HG02973 (cell line): ENCODE measurements around the gene HNRNPR.
"Not testable (repeated sequence)": the region's sequence is repeated elsewhere in the genome, so short reads cannot be mapped to it uniquely, and the experiment has no call there.

ENCODE experiments used
- ATAC-seq: cut with Tn5 transposase; IDR thresholded peaks from one replicate; pipeline ENCODE4 v1.9.1; 2021; ENCODE audit warnings: moderate library complexity; ENCODE audit not compliant: unreplicated experiment

The HNRNPR gene

GRCh38 chr1:23331713-23332112, 12.4 kb downstream of the HNRNPR start:
- no peak for ATAC-seq

GRCh38 chr1:23330846-23331245, 13.2 kb downstream of the HNRNPR start:
- ATAC-seq = no peak

- no peak for ATAC-seq
These were observed 18.7 kb downstream of the HNRNPR start for GRCh38 chr1:23325393-23325792.

- ATAC-seq = no peak
These were observed 21.3 kb downstream of the HNRNPR start for GRCh38 chr1:23322770-23323169.

GRCh38 chr1:23310280-23310679, 33.8 kb downstream of the HNRNPR start:
- not testable (repeated sequence) for ATAC-seq

- ATAC-seq = no peak
These were observed 39.9 kb downstream of the HNRNPR start for GRCh38 chr1:23304140-23304620.

GRCh38 chr1:23303524-23303923, 40.6 kb downstream of the HNRNPR start:
- no peak for ATAC-seq

- no peak for ATAC-seq
These were observed 47.2 kb downstream of the HNRNPR start for GRCh38 chr1:23296931-23297330.

GRCh38 chr1:23291706-23292105, 52.4 kb downstream of the HNRNPR start:
- no peak for ATAC-seq

GRCh38 chr1:23290836-23291565, 53.1 kb downstream of the HNRNPR start:
- ATAC-seq = no peak

- ATAC-seq = no peak
These were observed 55.4 kb downstream of the HNRNPR start for GRCh38 chr1:23288671-23289070.

- ATAC-seq = no peak
These were observed 55.9 kb downstream of the HNRNPR start for GRCh38 chr1:23288201-23288600.

- no peak for ATAC-seq
These were observed 57.7 kb downstream of the HNRNPR start for GRCh38 chr1:23286401-23286800.

- ATAC-seq = no peak
These were observed 60.1 kb downstream of the HNRNPR start for GRCh38 chr1:23283667-23284602.

- no peak for ATAC-seq
These were observed 61.1 kb downstream of the HNRNPR start for GRCh38 chr1:23282957-23283356.

GRCh38 chr1:23278717-23279116, 65.4 kb downstream of the HNRNPR start:
- ATAC-seq = no peak

GRCh38 chr1:23276531-23276930, 67.6 kb downstream of the HNRNPR start:
- ATAC-seq = no peak

GRCh38 chr1:23274134-23274505, 70.0 kb downstream of the HNRNPR start:
- no peak for ATAC-seq

GRCh38 chr1:23273450-23274133, 70.5 kb downstream of the HNRNPR start:
- ATAC-seq = no peak

- no peak for ATAC-seq
These were observed 80.7 kb downstream of the HNRNPR start for GRCh38 chr1:23263380-23263887.

- ATAC-seq = not testable (repeated sequence)
These were observed 86.0 kb downstream of the HNRNPR start for GRCh38 chr1:23258082-23258481.
